ENCODE measurements around the gene FMN1. TPM values are rescaled to one million over a fixed set of nuclear protein-coding genes. Genes with fewer than 3 reads are reported as not detected.

FMN1 gene
- total and polyA plus RNA-seq, 3 donors from 2014 or later: 17.7 to 53.7 (median 47.4) TPM

DNA sequence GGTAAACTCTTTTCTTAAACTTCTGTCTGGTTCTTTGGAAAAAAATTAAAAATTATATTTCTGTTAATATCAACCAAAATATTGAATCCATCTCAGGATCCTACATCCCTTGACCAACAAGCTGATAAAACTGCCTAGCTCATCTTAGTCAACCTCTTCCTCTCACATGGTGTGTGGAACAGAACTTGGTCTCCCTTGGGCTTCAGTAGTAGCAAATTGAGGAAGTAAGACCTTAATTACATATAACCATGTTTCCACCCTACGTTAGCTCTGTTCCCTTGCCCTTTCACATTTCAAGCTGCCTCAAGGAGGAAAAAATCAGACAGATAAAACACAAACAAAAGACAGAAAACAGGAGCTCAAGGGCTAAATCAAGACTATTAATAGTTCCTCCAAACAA, 360.4 kb downstream of the FMN1 start:
- 63 to 73% methylated on average over 1 of the region's 1 CpG for WGBS, 2 donors
- H3K27me3 ChIP-seq: no peaks in the 10 kb centered on the region
- TF ChIP-seq POLR2A (IDR thresholded peaks at IDR 0.05): no peak
- TF ChIP-seq, protein P1, sequence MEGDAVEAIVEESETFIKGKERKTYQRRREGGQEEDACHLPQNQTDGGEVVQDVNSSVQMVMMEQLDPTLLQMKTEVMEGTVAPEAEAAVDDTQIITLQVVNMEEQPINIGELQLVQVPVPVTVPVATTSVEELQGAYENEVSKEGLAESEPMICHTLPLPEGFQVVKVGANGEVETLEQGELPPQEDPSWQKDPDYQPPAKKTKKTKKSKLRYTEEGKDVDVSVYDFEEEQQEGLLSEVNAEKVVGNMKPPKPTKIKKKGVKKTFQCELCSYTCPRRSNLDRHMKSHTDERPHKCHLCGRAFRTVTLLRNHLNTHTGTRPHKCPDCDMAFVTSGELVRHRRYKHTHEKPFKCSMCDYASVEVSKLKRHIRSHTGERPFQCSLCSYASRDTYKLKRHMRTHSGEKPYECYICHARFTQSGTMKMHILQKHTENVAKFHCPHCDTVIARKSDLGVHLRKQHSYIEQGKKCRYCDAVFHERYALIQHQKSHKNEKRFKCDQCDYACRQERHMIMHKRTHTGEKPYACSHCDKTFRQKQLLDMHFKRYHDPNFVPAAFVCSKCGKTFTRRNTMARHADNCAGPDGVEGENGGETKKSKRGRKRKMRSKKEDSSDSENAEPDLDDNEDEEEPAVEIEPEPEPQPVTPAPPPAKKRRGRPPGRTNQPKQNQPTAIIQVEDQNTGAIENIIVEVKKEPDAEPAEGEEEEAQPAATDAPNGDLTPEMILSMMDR (IDR thresholded peaks at IDR 0.05): no peak
- H3K4me3 ChIP-seq: no peak overlapping the region
- H3K36me3 ChIP-seq (ENCODE audit: low read depth, missing control alignments): no peaks in the 10 kb centered on the region
- no peak overlapping the region for H3K27ac ChIP-seq
- no peak for DNase-seq
- no peaks in the 10 kb centered on the region for H3K9me3 ChIP-seq
- no peaks in the 10 kb centered on the region for H3K4me1 ChIP-seq
- intact Hi-C loops (cut with DNase I; ENCODE audit: low total_unique reads): no loop called here

DNA sequence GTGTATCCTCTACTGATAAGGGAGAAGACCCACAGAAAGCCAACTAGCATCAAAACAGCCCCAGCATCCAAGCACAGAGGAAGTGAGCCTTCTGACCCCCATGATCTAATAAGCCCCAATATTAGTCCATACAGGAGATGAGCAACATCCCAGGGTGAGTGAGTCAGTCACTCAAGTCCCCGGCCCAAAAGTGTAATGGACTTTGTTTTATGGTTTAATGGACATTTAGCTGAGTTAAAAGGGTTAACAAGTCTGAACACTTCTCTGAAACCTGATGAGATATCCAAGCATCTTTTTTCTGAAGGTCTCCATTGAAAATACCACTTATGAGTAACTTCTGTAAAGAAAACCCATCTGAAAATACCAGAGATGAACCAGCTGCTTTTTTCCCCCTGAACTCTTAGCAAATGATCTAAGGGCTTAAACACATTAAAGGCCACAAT, 361.1 kb downstream of the FMN1 start:
- Histone ChIP-seq H3K27ac (no peak overlapping the region), H3K27me3 (no peaks in the 10 kb centered on the region), H3K36me3 (ENCODE audit: low read depth, missing control alignments) (no peaks in the 10 kb centered on the region), H3K4me3 (no peak overlapping the region), H3K9me3 (no peaks in the 10 kb centered on the region), H3K4me1 (no peaks in the 10 kb centered on the region)
- no peak for DNase-seq
- intact Hi-C loops (cut with DNase I; ENCODE audit: low total_unique reads): no loop called here
- TF ChIP-seq POLR2A (IDR thresholded peaks at IDR 0.05): no peak
- TF ChIP-seq, protein P1 (IDR thresholded peaks at IDR 0.05): no peak
- WGBS, 2 donors: 71 to 97% methylated on average over 1 of the region's 1 CpG

DNA sequence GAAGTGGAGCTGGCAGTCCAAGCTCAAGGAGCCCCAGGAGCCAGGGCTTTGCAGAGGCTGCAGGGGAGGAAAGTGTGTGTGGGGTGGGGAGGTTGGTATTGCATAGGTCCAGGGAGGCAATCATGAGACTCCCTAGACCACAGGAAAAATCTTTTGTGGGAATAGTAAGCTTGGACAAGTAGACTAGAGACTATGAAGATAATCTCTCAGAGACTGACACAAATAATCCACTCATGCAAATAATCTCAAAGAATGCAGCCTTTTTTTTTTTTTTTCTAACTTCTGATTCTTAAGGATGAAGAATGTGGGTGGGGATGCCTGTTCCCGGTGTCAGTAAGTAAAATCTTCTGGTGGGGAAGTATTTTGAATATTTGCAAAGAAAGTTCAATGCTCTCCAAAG, 363.0 kb downstream of the FMN1 start:
- TF ChIP-seq, protein P1 (IDR thresholded peaks at IDR 0.05): no peak
- TF ChIP-seq POLR2A (IDR thresholded peaks at IDR 0.05): no peak
- Histone ChIP-seq H3K27ac (no peak overlapping the region), H3K9me3 (no peaks in the 10 kb centered on the region), H3K36me3 (ENCODE audit: low read depth, missing control alignments) (no peaks in the 10 kb centered on the region), H3K4me3 (no peak overlapping the region), H3K27me3 (no peaks in the 10 kb centered on the region), H3K4me1 (no peaks in the 10 kb centered on the region)
- DNase-seq: no peak
- intact Hi-C loops (cut with DNase I; ENCODE audit: low total_unique reads): no loop called here
- WGBS, 2 donors: 73 to 80% methylated on average over 1 of the region's 1 CpG

DNA sequence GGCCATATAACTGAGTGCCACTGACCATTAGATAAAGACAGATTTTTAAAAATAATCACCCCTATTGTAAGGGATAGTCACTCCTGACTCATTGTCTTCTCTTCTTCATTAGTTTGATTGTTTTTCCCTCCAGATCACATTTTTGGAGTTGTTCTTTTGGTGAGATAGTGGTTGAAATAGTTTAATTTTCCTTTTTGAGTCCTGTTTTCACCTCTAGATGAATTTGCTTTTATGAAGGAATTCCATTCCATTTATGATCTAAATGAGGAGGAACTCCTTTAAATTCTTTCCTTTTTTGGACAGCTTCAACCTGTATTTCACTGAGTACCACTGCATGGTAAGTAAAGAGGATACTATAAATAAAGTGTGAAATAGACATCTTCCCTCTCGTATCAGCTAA, 364.3 kb downstream of the FMN1 start:
- DNase-seq: no peak
- intact Hi-C loops (cut with DNase I; ENCODE audit: low total_unique reads): no loop called here
- H3K36me3 ChIP-seq (ENCODE audit: low read depth, missing control alignments): no peaks in the 10 kb centered on the region
- H3K9me3 ChIP-seq: no peaks in the 10 kb centered on the region
- H3K27me3 ChIP-seq: no peaks in the 10 kb centered on the region
- H3K27ac ChIP-seq: no peak overlapping the region
- no peak overlapping the region for H3K4me3 ChIP-seq
- no peak for TF ChIP-seq POLR2A (IDR thresholded peaks at IDR 0.05)
- TF ChIP-seq, protein P1 (IDR thresholded peaks at IDR 0.05): no peak
- no peaks in the 10 kb centered on the region for H3K4me1 ChIP-seq
- WGBS, 2 donors: 91 to 94% methylated on average over 1 of the region's 1 CpG

DNA sequence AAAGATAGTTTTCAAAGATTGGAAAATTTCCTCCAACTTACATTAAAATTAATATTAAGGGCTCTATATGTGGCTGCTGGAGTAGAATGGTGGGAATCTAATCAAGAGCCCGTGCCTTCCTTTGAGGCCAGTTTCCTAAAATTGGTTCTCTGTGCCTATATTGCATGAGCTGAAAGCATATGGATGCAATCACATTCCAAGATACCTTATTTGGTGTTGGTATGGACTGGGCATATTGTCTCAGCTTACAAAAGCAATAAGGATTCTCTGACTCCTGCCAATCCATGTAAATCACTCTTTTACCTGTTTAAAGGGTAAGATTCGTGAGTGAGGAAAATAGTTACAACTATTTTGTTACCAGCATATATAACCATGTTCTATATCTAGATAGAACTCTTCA, 365.1 kb downstream of the FMN1 start:
- WGBS, 2 donors: 92 to 97% methylated on average over 2 of the region's 2 CpGs

More for the DNA sequence above, 365.1 kb downstream of the FMN1 start:
- Histone ChIP-seq H3K4me3 (no peak overlapping the region), H3K36me3 (ENCODE audit: low read depth, missing control alignments) (no peaks in the 10 kb centered on the region), H3K9me3 (no peaks in the 10 kb centered on the region), H3K4me1 (no peaks in the 10 kb centered on the region), H3K27me3 (no peaks in the 10 kb centered on the region), H3K27ac (no peak overlapping the region)
- no peak for DNase-seq
- TF ChIP-seq, protein P1 (IDR thresholded peaks at IDR 0.05): no peak
- no peak for TF ChIP-seq POLR2A (IDR thresholded peaks at IDR 0.05)
- intact Hi-C loops (cut with DNase I; ENCODE audit: low total_unique reads): no loop called here

Measured in testis (tissue), 3 donors.